ENCODE data around the gene C21orf58.
"Not testable (repeated sequence)": the region's sequence is repeated elsewhere in the genome, so short reads cannot be mapped to it uniquely, and the experiment has no call there.

C21orf58 gene

GRCh38 chr21:46323710-46324389, at the start of gene C21orf58, which contains the start of gene PCNT:
Gene C21orf58, minus strand, starts transcription at chr21:46323870. Its CDS starts 1,132 bp downstream, at chr21:46322738.
Gene PCNT, plus strand, starts transcription at chr21:46324156. Its CDS starts 73 bp downstream, at chr21:46324229.
- peaks cover 50% of the 10 kb centered on the region for H3K4me1 Mint-ChIP-seq
- H3K4me3 Mint-ChIP-seq, result peak within 1 kb of the TSS; percentile 97
- TF ChIP-seq CTCF (IDR thresholded peaks at IDR 0.05), result no peak
- peak within 1 kb of the TSS; percentile 99 for H3K27ac Mint-ChIP-seq
- DNase-seq, result peak; percentile 96
- no peaks in the 10 kb centered on the region for H3K27me3 Mint-ChIP-seq (ENCODE audit: low read depth, poor library complexity)
- no peaks in the 10 kb centered on the region for H3K9me3 Mint-ChIP-seq
- peaks cover 36% of the 10 kb centered on the region for H3K36me3 Mint-ChIP-seq (ENCODE audit: low read depth)

GRCh38 chr21:46372947-46373346, 49.3 kb upstream of the C21orf58 start:
- H3K9me3 Mint-ChIP-seq, H3K4me3 Mint-ChIP-seq, H3K27ac Mint-ChIP-seq: not testable (repeated sequence)

GRCh38 chr21:46372014-46372485, 48.4 kb upstream of the C21orf58 start:
- Mint-ChIP-seq H3K4me3 (no peak overlapping the region), H3K4me1 (peaks cover 8% of the 10 kb centered on the region), H3K36me3 (ENCODE audit: low read depth) (peaks cover 35% of the 10 kb centered on the region), H3K27ac (no peak overlapping the region), H3K9me3 (no peaks in the 10 kb centered on the region), H3K27me3 (ENCODE audit: low read depth, poor library complexity) (no peaks in the 10 kb centered on the region)
- no peak for DNase-seq
- TF ChIP-seq CTCF (IDR thresholded peaks at IDR 0.05), result no peak

More at GRCh38 chr21:46372947-46373346, 49.3 kb upstream of the C21orf58 start:
- Mint-ChIP-seq H3K36me3 (ENCODE audit: low read depth) (peaks cover 39% of the 10 kb centered on the region), H3K4me1 (peaks cover 11% of the 10 kb centered on the region)
- not testable (repeated sequence) for DNase-seq; H3K27me3 Mint-ChIP-seq (ENCODE audit: low read depth, poor library complexity)

- TF ChIP-seq CTCF (IDR thresholded peaks at IDR 0.05), result no peak
- Mint-ChIP-seq H3K9me3 (no peaks in the 10 kb centered on the region), H3K4me1 (peaks cover 13% of the 10 kb centered on the region), H3K36me3 (ENCODE audit: low read depth) (peaks cover 40% of the 10 kb centered on the region), H3K4me3 (no peak overlapping the region), H3K27me3 (ENCODE audit: low read depth, poor library complexity) (no peaks in the 10 kb centered on the region), H3K27ac (peak overlapping the region; percentile 59)
- no peak for DNase-seq
Observed at GRCh38 chr21:46371204-46372013, 47.7 kb upstream of the C21orf58 start.

- Mint-ChIP-seq H3K4me1 (peaks cover 24% of the 10 kb centered on the region), H3K27ac (peak overlapping the region; percentile 54), H3K9me3 (no peaks in the 10 kb centered on the region), H3K4me3 (no peak overlapping the region), H3K36me3 (ENCODE audit: low read depth) (peaks cover 56% of the 10 kb centered on the region), H3K27me3 (ENCODE audit: low read depth, poor library complexity) (no peaks in the 10 kb centered on the region)
- no peak for TF ChIP-seq CTCF (IDR thresholded peaks at IDR 0.05)
- no peak for DNase-seq
Observed at GRCh38 chr21:46369520-46370235, 46.0 kb upstream of the C21orf58 start.

Data from nephron progenitor cell (in vitro differentiated cells).